ENCODE results near the gene NKAIN4. TPM values are rescaled to one million over a fixed set of nuclear protein-coding genes. Genes with fewer than 3 reads are reported as not detected.

Gene NKAIN4
- total RNA-seq, 2 experiments from 2014 or later, result not detected

GRCh38 chr20:63208346-63208909 is 45.8 kb downstream of the NKAIN4 start:
- H3K4me2 ChIP-seq (ENCODE audit: low read length), result no peak overlapping the region
- H3K9me3 ChIP-seq (ENCODE audit: low read length), result no peaks in the 10 kb centered on the region
- H3K27ac ChIP-seq (ENCODE audit: low read depth, low read length, poor library complexity, severe bottlenecking), result no peak overlapping the region
- H3K4me3 ChIP-seq (ENCODE audit: low read depth, low read length, poor library complexity, severe bottlenecking), result no peak overlapping the region
- H2AFZ ChIP-seq (ENCODE audit: low read length), result no peak overlapping the region
- ChIA-PET POLR2A (no interaction called here), CTCF (ENCODE audit: unreplicated experiment) (no interaction called here)
- BruUV-seq (replicated peaks), result no TSS peak
- peaks cover 64% of the 10 kb centered on the region for H3K79me2 ChIP-seq (ENCODE audit: insufficient read depth, low read depth, low read length)
- H3K4me1 ChIP-seq (ENCODE audit: insufficient read depth, low read length, poor library complexity, severe bottlenecking), result no peaks in the 10 kb centered on the region
- TF ChIP-seq EZH2phosphoT487 (IDR thresholded peaks at IDR 0.05; ENCODE audit: borderline replicate concordance, low read depth, low read length) (no peak), CTCF (conservative IDR thresholded peaks at IDR 0.05; ENCODE audit: low read length) (no peak)
- H4K20me1 ChIP-seq (ENCODE audit: insufficient read depth, low read length), result peaks cover 31% of the 10 kb centered on the region
- intact Hi-C loops (cut with micrococcal nuclease; ENCODE audit: unreplicated experiment), result no loop called here
- H3K9me2 ChIP-seq (ENCODE audit: insufficient read depth, low read length), result no peaks in the 10 kb centered on the region
- peaks cover 95% of the 10 kb centered on the region for H3K36me3 ChIP-seq (ENCODE audit: insufficient read depth, low read length)
- DNase-seq (ENCODE audit: low spot score), result no peak

- H3K36me3 ChIP-seq (ENCODE audit: insufficient read depth, low read length), result peaks cover 95% of the 10 kb centered on the region
- peaks cover 57% of the 10 kb centered on the region for H3K79me2 ChIP-seq (ENCODE audit: insufficient read depth, low read depth, low read length)
- H3K4me1 ChIP-seq (ENCODE audit: insufficient read depth, low read length, poor library complexity, severe bottlenecking), result no peaks in the 10 kb centered on the region
- no peak overlapping the region for H2AFZ ChIP-seq (ENCODE audit: low read length)
- peaks cover 35% of the 10 kb centered on the region for H4K20me1 ChIP-seq (ENCODE audit: insufficient read depth, low read length)
- BruUV-seq (replicated peaks), result no TSS peak
- no peak for DNase-seq (ENCODE audit: low spot score)
- no peak overlapping the region for H3K27ac ChIP-seq (ENCODE audit: low read depth, low read length, poor library complexity, severe bottlenecking)
- CTCF ChIA-PET (ENCODE audit: unreplicated experiment), result no interaction called here
- POLR2A ChIA-PET, result interaction anchor here (1.5 kb wide), 1 partner anchor 8 kb away, joined by 3 read pairs; no protein-coding TSS in a partner anchor
- no peak overlapping the region for H3K4me2 ChIP-seq (ENCODE audit: low read length)
- TF ChIP-seq EZH2phosphoT487 (IDR thresholded peaks at IDR 0.05; ENCODE audit: borderline replicate concordance, low read depth, low read length), result no peak
- no peak for TF ChIP-seq CTCF (conservative IDR thresholded peaks at IDR 0.05; ENCODE audit: low read length)
- H3K9me2 ChIP-seq (ENCODE audit: insufficient read depth, low read length), result no peaks in the 10 kb centered on the region
- no peak overlapping the region for H3K4me3 ChIP-seq (ENCODE audit: low read depth, low read length, poor library complexity, severe bottlenecking)
- intact Hi-C loops (cut with micrococcal nuclease; ENCODE audit: unreplicated experiment), result no loop called here
- no peaks in the 10 kb centered on the region for H3K9me3 ChIP-seq (ENCODE audit: low read length)
Observed at GRCh38 chr20:63206878-63207277, 47.4 kb downstream of the NKAIN4 start.

GRCh38 chr20:63205896-63206295 is 48.4 kb downstream of the NKAIN4 start:
- DNase-seq (ENCODE audit: low spot score), result no peak
- TF ChIP-seq CTCF (conservative IDR thresholded peaks at IDR 0.05; ENCODE audit: low read length) (no peak), EZH2phosphoT487 (IDR thresholded peaks at IDR 0.05; ENCODE audit: borderline replicate concordance, low read depth, low read length) (no peak)
- BruUV-seq (replicated peaks), result no TSS peak
- no peaks in the 10 kb centered on the region for H3K9me2 ChIP-seq (ENCODE audit: insufficient read depth, low read length)
- peaks cover 43% of the 10 kb centered on the region for H4K20me1 ChIP-seq (ENCODE audit: insufficient read depth, low read length)
- H3K4me2 ChIP-seq (ENCODE audit: low read length), result no peak overlapping the region
- peaks cover 95% of the 10 kb centered on the region for H3K36me3 ChIP-seq (ENCODE audit: insufficient read depth, low read length)
- H3K4me1 ChIP-seq (ENCODE audit: insufficient read depth, low read length, poor library complexity, severe bottlenecking), result no peaks in the 10 kb centered on the region
- H2AFZ ChIP-seq (ENCODE audit: low read length), result no peak overlapping the region
- H3K4me3 ChIP-seq (ENCODE audit: low read depth, low read length, poor library complexity, severe bottlenecking), result no peak overlapping the region
- CTCF ChIA-PET (ENCODE audit: unreplicated experiment), result no interaction called here
- H3K79me2 ChIP-seq (ENCODE audit: insufficient read depth, low read depth, low read length), result peaks cover 57% of the 10 kb centered on the region
- no peaks in the 10 kb centered on the region for H3K9me3 ChIP-seq (ENCODE audit: low read length)
- intact Hi-C loops (cut with micrococcal nuclease; ENCODE audit: unreplicated experiment), result no loop called here
- POLR2A ChIA-PET, result no interaction called here
- H3K27ac ChIP-seq (ENCODE audit: low read depth, low read length, poor library complexity, severe bottlenecking), result no peak overlapping the region

All from OCI-LY7 (cell line).